HG03378 (cell line): ENCODE measurements around the gene DLG5.

ENCODE experiments used
- ATAC-seq: cut with Tn5 transposase; IDR thresholded peaks from one replicate; pipeline ENCODE4 v1.9.1; 2021; ENCODE audit warnings: mild to moderate bottlenecking, moderate library complexity; ENCODE audit not compliant: unreplicated experiment

The DLG5 gene

DNA sequence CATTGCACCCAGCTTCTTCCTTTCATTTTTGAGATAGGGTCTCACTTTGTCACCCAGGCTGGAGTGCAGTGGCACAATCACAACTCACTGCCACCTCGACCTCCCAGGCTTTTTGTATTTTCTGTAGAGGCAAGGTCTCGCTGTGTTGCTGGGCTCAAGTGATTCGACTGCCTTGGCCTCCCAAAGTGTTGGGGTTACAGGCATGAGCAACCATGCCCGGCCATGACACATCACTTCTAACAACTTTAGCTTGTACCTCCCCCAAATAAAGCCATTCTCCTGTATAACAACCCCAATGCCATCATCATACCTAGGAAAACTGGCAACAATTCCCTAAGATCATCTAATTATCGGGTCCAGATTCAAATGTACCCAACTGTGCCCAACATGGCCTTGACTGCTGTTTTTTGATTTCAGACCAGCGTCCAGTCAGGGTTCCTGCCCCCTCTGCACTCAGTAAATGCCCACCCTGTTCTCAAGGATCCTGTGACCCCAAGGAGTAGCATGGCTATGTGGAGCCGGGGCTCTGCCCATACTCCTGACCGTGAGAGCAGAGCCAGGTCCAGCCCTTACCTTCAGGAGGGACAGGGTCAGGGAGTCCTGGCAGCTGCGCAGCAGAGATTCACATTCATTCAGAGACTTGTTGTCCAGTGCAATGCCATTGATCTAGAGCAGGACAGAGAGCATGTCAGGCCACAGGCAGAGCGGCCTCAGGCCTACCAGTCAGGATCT, 102.6 kb downstream of the DLG5 start:
- ATAC-seq, result no peak

DNA sequence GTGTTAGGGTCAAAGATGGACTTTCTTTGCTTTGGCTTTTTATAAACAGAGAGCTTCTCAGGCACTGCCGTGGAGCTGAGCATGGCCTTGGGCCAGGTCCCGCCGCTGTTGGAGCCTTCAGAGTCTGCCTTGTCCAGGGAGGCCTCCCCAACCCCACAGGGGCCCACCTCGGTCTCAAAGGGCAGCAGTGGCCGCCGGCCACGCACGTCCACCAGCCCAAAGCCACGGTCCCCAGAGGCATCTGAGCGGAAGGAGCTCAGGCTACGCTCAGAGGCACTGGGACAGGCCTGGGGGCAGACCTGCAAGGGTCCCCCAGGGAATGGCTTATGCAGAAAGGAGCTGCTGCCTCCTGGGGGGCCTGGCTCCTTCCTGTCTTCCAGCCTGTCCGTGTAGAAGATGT, 105.0 kb downstream of the DLG5 start:
- no peak for ATAC-seq

DNA sequence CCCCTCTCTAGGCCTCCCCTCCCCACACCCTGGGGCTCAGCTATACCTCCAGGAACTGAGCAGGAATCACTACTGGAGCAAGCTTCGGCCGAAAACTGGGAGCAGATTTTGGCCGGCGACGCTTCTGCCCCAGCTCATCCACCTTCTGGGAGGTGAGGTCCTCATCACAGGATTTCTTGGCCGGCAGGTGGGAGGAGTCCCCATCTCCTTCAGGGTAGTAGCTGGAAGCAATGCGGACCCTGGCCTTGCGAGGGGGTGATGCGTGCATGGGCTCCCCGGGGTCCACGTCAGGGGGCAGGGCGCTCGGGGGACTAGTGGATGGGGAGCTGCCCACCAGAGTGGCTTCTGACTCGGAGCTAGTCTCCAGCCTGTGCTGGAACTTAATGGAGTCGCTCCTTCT, 105.5 kb downstream of the DLG5 start:
- ATAC-seq, result no peak

DNA sequence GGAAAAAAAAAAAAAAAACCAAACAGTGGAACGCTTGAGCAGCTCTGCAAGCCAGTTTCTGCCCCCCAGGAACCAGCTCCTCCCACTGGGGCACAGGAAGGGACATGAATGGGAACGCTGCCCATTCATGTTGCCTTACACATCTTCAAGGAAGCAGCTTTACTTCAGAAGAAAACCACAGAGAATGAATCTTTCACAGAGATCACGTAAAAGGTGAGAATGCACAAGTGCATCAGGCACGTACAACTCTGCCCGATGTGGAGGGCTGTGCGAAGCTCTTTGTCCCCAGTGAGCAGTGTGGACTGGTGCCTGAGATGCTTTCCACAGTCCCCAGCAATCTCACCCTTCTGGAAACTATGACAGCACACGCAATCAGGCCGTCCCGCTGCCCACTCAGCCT, 106.2 kb downstream of the DLG5 start:
- no peak for ATAC-seq

DNA sequence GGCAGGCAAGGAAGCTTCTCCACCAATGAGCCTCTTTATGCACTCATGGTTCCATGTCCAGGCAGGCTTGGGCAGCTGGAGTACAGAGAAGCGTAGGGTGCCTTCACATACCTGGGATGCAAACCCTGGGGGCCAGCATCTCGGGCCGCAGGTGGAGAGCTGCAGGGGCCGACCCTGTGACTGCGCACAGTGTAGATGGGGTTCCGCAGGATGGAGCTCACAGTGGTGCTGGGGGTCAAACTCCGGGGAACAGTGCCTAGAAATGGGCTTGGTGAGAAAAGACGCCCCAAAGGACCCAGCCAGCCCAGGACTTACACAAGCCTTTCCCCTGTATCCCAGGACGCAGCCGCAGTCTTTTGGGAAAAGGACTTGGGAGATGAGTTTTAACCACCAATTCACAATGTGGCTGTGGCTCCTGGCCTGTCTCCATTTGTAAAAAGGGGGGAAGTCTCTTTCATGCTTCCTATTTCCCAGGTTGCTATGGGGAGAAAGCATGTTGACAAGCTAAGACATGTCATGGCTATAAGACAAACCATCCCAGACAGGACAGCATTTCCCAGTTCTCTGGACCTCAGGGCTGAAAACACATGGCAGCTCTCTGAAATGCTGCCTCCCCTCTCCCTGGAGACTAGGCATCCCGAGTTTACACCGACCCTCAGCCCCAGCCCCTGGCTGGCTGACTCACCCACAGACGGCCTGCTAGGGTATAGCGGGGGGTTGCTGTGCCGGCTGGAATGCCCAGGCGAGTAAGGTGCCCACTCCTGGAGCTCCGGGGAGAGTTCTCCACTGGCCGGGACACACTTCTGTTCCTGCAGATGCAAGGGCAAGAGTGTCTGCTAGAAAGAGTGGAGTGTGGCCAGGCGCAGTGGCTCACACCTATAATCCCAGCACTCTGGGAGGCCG, 107.1 kb downstream of the DLG5 start:
- ATAC-seq, result no peak

DNA sequence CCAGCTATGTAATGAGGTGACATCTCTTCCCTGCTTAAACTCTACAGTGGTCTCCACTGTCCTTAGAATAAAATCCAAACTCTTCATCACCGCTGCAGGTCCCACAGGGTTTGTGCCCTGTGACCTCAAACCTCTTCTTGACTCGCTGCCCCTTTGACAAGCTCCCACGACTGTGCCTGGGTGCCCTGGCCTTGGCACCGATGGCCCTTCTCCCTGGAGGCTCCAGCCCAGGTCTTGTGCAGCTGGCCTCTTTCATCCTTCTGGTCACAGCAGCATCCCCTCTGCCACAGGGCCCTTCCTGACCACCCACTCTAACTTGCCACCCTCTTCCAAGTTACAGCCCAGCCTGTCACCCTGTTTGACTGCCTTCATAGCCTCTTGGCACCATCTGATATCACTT, 108.2 kb downstream of the DLG5 start:
- ATAC-seq, result no peak

DNA sequence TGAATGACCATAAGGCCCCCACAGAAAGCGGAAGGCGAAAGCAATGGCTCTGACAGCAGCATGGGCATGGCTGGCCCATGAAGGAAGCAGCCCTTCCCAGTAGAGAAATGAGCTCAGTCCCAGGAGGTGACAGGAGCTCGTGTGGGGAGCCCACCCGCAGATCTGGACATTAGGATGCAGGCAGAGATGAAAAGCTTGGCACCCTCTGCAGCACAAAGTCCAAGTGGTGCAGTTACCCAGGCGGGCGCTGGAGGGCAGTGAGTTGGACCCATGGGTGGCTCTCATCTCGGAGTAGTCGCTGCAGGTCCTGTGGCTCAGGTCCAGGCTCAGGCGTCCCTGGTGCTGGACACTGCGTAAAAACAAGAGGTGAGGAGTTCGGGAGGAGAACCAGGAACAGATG, 109.0 kb downstream of the DLG5 start:
- ATAC-seq, result no peak

DNA sequence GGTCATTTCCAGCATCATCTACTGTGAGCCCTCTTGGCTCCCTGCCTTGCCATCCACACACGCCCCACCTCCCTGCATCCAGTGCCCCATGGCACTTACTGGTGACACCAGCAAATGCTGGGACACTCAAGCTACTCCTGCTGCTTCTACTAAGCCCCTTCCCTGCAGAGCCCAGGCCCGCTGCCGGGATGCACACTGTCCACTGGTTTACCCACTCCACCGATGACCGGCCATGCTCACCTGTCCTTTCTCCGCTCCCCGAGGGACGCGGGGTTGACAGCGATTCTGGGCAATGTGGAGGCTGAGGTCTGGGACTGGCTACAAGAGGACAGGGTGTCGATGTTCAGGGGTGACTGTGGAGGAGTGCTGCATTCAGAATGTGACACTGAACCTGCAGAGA, 110.2 kb downstream of the DLG5 start:
- ATAC-seq, result no peak

DNA sequence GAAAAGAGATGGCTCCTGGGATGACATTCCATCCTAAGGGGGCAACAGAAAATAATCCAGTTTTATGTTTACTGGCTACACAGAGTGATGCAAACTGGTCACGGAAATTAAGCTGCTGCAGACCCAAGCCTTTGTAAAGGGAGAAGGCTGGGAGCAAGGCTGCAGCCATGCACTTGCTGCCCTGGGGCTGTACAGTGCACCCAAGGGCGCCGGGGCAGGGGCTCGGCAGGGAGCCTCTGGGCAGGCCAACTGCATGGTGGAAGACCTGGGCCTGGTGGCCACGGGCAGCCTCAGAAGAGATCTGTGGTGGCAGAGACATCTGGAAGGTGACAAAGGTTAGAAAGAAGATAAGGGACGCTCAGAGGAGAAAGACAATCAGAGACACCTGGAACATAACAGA, 113.8 kb downstream of the DLG5 start:
- ATAC-seq, result no peak

DNA sequence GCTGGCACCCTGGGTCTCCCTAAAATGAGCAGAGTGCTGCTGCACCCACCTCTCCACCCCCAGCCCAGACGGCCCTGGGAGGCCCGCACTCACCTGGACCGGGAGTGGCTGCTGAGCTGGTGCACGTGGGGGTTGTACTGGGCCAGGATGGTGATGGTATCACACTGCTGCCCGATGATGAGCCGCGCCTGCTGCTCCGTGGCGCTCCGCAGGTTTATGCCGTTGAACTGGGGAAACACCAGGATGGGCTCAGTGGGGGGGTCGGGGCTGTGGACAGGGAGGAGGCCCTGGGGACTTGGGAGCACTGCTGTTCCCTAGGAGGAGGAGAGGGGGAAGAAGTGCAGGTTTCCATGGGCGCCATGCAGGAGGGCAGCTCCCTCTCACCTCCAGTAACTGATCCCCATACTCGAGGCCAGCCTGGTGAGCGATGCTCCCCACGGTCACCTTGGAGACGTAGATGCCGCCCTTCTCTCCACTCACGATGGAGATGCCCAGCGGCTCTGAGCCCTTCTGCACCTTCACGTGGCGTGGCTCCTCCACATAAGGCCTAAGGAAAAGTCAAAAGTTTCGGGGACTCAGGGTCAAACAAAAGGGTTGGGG, 114.6 kb downstream of the DLG5 start:
- ATAC-seq, result no peak

DNA sequence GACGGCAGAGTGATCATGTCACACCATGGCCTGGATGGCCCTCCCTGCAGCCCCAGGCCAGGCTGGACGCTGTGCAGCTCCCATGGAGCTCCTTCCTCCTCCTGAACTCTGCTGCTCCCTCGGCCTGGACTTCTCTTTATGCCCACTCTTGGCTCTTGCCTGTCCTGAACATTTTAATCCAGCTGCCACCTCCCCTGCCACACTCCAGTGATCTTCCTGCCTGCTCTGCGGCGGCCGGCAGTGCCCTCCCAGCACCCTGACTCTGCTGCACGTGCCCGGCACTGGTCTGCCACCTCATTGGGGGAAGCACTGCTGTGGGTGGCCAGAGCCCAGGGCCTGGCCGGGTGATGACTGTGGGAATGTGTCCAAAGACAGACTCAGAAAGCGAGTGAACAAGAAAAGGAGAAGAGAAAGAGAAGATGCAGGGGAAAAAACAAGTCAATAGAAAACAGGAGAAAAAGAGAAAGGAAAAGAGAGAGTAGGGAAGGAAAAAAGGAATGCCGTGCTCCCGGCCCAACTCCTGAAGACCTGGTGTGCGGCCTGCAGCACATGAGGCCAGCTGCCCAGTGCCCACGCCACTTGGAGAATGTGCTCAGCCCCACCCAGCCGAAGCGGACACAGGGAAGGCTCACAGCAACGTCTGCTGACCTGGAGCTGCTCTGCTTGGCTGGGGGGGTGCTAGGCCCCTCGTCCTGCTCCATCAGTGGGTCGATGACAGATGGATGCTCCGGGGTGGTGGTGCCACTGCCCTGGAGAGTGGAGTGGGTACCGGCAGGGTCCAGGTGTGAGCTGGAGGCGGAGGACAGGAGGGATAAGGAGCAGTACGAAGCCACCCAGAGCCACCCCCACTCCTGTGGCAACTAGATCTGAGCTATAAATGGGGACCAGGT, 115.9 kb downstream of the DLG5 start:
- no peak for ATAC-seq

DNA sequence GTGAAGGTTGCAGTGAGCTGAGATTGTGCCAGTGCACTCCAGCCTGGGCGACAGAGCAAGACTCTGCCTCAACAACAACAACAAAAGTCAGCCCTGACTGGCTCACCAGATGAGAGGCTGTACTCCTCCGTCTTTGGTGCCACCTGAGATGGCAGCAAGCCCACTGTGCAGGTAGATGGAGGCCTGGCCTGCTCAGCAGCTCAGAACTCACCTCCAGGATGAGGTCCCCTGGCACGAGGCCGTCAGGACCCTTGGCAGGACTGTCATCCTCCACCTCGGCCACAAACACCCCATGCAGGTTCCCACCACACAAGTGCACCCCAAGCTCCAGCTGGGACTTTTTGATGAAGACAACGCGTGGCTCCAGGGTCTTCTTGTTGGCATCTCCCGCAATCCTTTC, 117.2 kb downstream of the DLG5 start:
- ATAC-seq, result no peak

DNA sequence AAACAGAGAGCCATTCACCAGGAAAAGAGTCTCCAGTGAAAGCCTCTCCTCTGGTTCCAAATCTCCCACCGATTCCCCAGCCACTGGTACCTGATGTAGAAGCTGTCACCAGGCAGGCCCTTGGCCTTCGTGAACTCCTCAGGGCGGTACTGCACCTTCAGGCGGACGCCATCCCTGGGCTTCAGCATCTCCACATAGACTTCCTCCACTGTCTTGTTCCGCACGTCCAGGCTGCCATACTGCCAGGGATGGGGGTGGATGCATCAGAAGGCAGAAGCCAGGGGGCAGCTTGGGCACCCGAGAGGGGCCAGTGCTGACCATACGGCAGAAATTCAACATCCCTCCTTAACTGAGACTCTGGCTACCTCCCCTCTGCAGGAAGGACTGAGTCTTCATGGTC, 118.8 kb downstream of the DLG5 start:
- ATAC-seq, result no peak

DNA sequence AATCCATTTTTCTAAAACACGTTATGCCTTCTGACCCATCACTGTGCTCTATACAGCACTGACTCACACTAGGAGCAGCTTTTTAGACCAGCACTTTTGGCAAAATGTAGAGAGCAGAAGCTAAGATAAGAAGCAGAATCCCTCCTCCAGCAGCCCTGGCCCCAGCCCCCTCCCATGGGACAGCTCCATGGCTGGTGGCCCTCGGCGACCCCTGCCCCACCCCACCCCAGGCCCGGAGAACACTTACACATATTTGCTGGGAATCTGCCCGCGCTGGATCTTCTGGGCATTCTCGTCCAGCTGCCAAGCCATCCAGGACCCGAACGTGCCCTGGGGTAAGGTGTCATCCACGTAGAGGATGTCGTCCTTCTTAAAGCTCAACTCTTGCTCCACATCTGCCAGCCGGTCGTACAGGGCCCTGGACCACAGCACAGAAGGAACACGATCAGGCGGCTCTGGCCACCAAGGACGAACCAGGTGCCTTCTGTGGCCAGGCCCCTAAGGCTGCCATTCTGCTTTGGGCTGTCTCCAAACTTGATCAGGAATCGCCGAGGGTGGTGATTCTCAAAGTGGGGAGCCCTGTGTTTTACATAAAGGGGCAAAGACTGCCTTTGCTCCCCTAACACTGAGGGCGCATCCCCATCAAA, 119.9 kb downstream of the DLG5 start:
- no peak for ATAC-seq

DNA sequence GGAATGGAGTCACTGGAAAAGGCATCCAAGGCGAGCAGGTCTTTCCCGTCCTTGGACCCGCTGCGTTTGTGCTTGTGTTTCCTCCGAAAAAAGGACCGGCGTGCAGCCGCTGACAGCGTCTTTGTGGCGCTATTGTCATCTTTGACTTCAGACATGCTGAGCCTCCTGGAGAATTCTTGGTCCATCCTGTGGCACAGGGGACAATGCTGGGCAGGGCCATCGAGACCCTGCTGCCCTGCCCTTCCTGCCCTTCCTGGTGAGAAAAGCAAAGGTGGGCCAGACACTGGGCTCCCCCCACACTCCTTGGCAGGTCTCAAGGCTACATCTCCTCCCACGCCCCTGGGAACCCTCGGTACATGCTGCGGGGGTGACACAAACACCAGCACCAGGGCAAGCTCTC, 120.9 kb downstream of the DLG5 start:
- no peak for ATAC-seq

DNA sequence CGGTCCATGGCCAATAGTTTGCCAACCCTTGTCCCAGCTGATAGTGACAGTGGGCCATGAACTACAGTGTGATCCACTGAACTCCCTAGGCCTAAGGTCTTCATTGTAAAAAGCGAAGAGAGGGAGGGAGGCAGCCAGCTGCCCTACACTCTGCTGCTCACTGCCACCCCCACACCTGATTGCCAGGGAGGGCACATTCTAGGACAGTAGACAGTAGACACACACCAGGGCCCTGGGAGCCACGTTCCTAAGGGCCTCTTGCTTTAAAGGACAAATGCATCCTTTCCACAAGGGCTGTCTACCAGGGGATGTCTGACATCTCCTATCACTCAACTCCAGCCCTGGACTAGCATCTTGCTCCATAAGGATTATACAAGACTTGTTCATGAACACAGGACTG, 122.2 kb downstream of the DLG5 start:
- ATAC-seq, result no peak

DNA sequence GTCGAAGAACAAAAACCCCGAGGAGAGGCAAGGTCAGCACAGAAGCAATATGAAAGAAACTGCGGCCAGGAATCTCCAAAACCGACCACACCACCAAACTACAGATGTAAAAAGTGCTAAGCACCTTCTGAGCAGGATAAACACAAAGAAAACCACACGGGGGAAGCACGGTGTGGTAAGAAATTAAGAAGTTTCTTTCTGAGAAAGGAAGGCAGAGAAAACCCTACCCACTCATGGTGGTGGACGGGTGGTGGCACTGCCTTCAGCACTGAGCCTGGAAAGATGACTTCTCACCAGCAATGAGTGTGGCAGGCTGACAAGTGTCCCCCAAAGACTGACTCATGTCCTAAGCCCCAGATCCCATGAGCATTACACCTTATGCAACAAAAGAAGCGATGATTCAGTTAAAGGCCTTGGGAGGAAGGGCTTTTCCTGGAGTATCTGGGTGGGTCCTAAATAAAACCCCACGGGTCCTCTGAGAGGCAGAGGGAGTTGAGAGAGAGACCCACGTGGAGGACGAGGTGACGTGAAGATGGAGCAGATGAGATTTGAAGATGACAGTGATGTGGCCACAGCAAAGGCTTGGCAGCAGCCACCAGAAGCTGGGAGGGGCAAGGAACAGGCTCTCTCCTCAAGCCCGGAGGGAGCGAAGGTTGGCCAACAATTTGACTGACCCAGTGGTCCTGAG, 124.9 kb downstream of the DLG5 start:
- ATAC-seq, result no peak

DNA sequence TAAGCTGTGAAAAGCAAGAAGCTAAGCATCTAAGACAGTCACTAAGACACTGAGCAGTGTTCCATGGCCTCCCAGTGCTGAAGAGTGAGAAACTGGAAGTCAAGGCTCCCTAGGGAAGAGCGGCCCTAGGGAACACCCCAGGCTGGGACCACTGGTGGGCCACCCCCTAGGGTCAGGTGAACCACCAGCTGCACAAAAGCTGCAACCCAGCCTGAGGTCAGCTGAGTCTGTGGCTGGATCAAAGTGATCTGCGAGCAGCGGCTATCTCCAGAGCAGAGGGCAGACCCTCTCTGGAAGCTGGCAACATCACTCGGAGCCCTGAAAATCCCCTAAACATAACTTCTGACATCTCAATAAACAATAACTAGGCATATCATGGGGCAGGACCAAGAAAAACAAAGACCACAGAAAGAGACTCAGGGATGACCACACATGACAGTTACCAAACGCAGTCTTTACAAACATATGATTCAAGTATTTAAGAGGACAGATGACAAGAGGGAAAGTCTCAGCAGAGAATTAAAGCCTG, 125.8 kb downstream of the DLG5 start:
- ATAC-seq, result no peak

DNA sequence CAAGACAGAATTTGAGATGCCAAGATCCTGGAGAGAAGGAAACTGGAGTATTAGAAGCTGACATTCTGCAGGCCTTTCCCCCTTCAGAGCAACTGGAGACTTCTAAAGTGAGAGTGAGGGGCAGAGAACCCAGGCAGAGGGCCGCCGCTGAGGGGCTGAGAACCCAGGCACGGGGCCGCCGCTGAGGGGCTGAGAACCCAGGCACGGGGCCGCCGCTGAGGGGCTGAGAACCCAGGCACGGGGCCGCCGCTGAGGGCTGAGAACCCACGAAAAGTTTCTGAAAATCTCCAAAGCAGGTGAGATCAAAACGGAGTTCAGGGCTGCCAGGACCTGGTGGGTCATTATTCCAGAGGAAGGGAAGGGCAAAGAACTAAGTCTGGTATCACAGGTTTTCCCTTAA, 126.2 kb downstream of the DLG5 start:
- ATAC-seq, result no peak

DNA sequence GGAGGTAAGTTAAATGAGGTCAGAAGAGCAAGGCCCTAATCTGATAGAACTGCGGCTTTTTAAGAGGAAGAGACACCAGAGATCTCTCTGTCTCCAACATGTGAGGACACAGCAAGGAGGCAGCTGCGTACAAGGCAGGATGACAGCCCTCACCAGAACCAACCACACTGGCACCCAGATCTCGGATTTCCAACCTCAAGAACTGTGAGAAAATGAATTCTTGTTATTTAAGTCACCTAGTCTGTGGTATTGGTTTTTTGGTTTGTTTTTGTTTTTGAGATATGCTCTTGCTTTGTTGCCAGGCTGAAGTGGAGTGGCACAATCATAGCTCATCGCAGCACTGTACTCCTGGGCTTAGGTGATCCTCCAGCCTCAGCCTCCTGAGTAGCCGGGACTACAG, 127.2 kb downstream of the DLG5 start:
- ATAC-seq, result no peak
